TTC549 (cell line): ENCODE data around the gene CNTN6.

Source experiments
- FAIRE-seq: peaks from 2 replicates; lab custom pipeline; 2012; peaks lifted over from hg19 to GRCh38; lab: Jason Lieb, UNC

The CNTN6 gene

DNA sequence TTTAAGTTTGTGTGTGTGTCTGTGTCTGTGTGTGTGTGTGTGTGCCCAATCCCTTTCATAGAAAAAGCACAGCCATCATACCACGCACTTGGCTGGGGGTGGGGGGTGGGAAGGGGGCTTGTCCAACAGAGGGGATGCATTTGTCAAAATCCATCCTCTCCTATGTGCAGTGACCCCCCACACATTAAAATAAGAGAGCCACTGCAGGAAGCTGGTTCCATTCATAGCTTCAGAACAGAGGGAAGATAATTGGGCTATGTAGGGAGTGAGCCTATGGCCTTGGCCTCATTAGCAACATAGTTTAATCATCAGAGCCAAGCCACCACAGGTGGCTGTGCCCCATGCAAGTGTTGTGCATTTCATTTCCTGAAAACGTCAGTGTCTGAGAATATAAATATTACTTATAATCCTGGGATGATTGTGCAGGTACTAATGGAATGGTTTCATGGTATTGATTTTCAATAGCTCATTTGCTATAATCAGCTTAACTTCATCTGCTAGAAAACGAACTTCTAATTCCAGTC lies 330.8 kb downstream of the CNTN6 start:
- FAIRE-seq: no peak

DNA sequence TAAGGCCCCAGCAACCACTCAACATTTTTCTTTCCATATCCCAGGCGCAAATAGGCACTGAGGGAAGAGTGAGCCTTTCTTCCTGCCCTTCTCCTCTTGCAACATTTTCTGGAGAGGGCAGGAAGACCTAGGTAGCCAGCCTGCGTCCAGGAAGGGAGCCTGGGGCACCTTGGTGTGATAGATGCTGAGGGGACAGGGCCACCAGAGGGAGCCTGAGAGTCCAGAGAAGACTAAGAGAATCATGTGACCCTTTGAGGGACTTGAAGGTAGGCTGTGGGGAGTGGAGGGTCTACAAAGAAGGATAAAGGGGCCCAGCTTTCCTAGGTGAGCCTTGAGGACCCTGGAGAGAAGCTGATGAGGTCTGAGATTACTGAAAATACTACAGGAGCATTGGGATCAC lies 346.6 kb downstream of the CNTN6 start:
- FAIRE-seq: no peak

DNA sequence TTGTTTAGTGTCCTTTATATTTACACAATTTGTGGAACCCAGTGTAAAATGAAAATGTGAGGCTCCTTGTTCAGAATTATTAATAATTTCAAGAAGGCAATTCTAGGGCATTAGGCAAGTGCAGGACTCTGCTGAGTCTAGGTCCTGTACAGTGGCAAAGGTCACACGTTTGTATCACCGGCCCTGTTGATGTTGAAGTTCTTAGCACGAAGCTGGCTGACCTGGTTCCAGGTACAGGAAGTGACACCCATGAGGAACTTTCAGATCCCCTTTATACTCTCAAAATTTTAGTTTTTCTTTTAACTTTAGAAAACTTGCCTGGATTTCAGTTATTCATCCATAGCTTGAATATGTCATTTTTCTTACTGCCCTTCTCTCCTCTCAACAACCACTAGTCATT lies 349.4 kb downstream of the CNTN6 start:
- FAIRE-seq: no peak

DNA sequence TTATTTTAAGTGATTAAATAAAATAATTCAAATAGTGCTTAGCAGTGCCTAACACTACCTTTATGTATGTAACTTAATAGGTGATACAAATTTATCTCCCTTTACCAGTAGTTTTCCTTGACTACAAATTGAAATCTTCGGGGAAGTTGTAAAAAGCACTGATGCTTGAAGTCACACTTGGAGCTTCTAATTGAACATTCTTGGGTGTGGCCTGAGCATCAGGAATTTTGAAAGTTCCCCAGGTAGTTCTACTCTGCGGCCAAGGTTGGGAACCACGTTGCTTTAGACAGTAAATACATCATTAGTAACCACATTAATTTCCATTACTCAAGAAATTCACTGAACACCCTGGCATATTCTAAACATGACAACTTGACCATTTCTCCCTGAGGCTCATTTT lies 351.4 kb downstream of the CNTN6 start:
- FAIRE-seq: no peak

DNA sequence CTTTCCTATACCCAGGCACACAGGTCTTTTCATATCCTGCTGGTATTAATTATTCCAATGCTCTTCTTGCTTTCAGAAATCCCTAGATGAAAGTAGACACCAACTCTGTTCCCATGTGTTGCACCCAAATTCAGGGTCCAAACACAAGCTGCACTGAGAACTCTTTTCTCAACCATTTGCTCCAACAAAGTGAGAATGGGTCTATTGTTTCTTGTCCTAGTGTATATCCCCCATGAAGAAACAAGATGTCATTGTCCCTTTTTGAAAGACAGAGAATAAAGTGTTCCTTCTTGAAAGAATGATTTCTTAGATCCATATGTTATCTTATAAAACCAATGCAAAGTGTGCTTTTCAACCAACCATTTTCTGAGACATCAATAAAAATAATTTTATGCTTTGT lies 353.7 kb downstream of the CNTN6 start:
- FAIRE-seq: no peak

DNA sequence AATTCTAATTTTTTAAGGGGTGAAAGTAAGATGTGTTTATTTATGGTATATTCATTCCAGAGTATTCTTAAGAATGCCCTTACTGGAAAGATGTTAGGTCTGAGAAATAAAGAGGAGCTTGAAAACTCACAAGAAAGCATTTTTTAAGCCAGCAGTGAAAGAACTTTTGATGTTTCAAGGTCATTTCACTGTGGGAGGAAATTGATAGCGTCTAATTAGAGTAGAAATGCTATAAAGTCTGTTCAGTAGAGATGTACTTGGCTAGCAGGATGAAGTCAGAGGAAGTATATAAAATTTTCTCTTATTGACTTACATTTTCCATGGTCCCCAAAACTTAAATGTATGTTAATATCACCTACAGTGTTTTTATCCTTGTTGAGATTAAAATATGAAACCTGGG lies 354.6 kb downstream of the CNTN6 start:
- no peak for FAIRE-seq

DNA sequence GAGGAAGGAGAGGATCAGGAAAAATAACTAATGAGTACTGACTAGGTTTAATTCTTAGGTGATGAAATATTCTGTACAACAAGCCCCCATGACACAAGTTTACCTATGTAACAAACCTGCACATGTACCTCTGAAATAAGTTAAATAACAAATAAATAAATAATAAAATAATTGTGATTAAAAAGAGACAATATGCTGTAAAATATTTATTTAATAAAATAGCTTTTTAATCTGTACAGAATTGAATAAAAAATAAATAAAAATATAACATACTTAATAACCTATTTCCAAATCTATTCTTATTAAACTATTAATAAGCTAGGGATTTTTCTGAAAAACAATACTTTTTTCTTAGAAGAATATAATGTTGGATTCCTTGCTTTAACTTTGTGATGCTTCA lies 355.6 kb downstream of the CNTN6 start:
- FAIRE-seq: no peak
